Measurements from ENCODE around the gene MBNL3.
A peak's percentile ranks its signal among the peaks of the same experiment; 100 is the strongest.
"Not testable (repeated sequence)": the region's sequence is repeated elsewhere in the genome, so short reads cannot be mapped to it uniquely, and the experiment has no call there.

MBNL3 gene

GRCh38 chrX:132367984-132368383, 120.9 kb downstream of the MBNL3 start:
- DNase-seq, result no peak

GRCh38 chrX:132367314-132367713, 121.5 kb downstream of the MBNL3 start:
- DNase-seq, result no peak

GRCh38 chrX:132365490-132365889, 123.3 kb downstream of the MBNL3 start:
- DNase-seq, result no peak

- DNase-seq, result peak; percentile 3
These were observed 124.5 kb downstream of the MBNL3 start for GRCh38 chrX:132364313-132364712.

GRCh38 chrX:132353430-132353829, 135.4 kb downstream of the MBNL3 start:
- DNase-seq, result no peak

GRCh38 chrX:132336172-132336571, 152.7 kb downstream of the MBNL3 start:
- no peak for DNase-seq

GRCh38 chrX:132333351-132333750, 155.5 kb downstream of the MBNL3 start:
- no peak for DNase-seq

- no peak for DNase-seq
These were observed 157.3 kb downstream of the MBNL3 start for GRCh38 chrX:132331532-132331931.

- no peak for DNase-seq
These were observed 157.8 kb downstream of the MBNL3 start for GRCh38 chrX:132331000-132331399.

GRCh38 chrX:132330156-132330729, 158.6 kb downstream of the MBNL3 start:
- DNase-seq, result no peak

GRCh38 chrX:132326960-132327359, 161.9 kb downstream of the MBNL3 start:
- DNase-seq, result not testable (repeated sequence)
